GM12891 (cell line): Measurements from ENCODE around the gene SPATA3.

Experiments
- PAX5 ChIP-seq: IDR thresholded peaks from 2 replicates; pipeline ENCODE4 v1.6.1; 2011; ENCODE audit warnings: low read length, moderate library complexity, mild to moderate bottlenecking; ENCODE audit not compliant: insufficient read depth, severe bottlenecking
- POLR2A ChIP-seq: IDR thresholded peaks from 2 replicates; pipeline ENCODE4 v1.6.1; 2011; ENCODE audit warnings: low read depth, low read length, control low read depth
- SPI1 ChIP-seq: IDR thresholded peaks from 2 replicates; pipeline ENCODE4 v1.6.1; 2011; ENCODE audit warnings: low read depth, low read length, control low read depth
- TAF1 ChIP-seq: IDR thresholded peaks from 2 replicates; pipeline ENCODE4 v1.6.1; 2011; ENCODE audit warnings: low read depth, low read length, control low read depth

GRCh38 chr2:231015478-231015877 is 19.6 kb downstream of the SPATA3 start:
- TF ChIP-seq SPI1 = no peak
- TF ChIP-seq POLR2A = no peak
- no peak for TF ChIP-seq PAX5
- TF ChIP-seq TAF1 = no peak
